Neuronal stem cell (in vitro differentiated cells): ENCODE results near the gene ZGRF1.
"Not testable (repeated sequence)": the region's sequence is repeated elsewhere in the genome, so short reads cannot be mapped to it uniquely, and the experiment has no call there.

Experiments
- DNase-seq: peaks from one replicate; pipeline ENCODE4 v3.0.0-alpha.2; 2013; ENCODE audit warnings: low spot score
- H2AFZ ChIP-seq: one replicate; pipeline ENCODE4 v1.6.1; 2013; ENCODE audit warnings: mild to moderate bottlenecking, low read length, inconsistent platforms
- H2AK5ac ChIP-seq: 2 replicates; pipeline ENCODE4 v1.6.1; 2013; ENCODE audit warnings: low read depth, mild to moderate bottlenecking, inconsistent platforms, low read length, moderate library complexity, mixed read lengths
- H2BK120ac ChIP-seq: 2 replicates; pipeline ENCODE4 v1.6.1; 2013; ENCODE audit warnings: low read depth, mild to moderate bottlenecking, inconsistent platforms, low read length, moderate library complexity, mixed read lengths
- H2BK12ac ChIP-seq: one replicate; pipeline ENCODE4 v1.6.1; 2013; ENCODE audit warnings: low read length, inconsistent platforms
- H2BK15ac ChIP-seq: 2 replicates; pipeline ENCODE4 v1.6.1; 2013; ENCODE audit warnings: mild to moderate bottlenecking, low read length, inconsistent platforms, mixed read lengths
- H2BK5ac ChIP-seq: one replicate; pipeline ENCODE4 v1.6.1; 2013; ENCODE audit warnings: inconsistent platforms, mild to moderate bottlenecking, low read length, moderate library complexity
- H3K14ac ChIP-seq: one replicate; pipeline ENCODE4 v1.6.1; 2013; ENCODE audit warnings: low read length, inconsistent platforms
- H3K18ac ChIP-seq: 2 replicates; pipeline ENCODE4 v1.6.1; 2013; ENCODE audit warnings: low read length, inconsistent platforms
- H3K23ac ChIP-seq: 2 replicates; pipeline ENCODE4 v1.6.1; 2013; ENCODE audit warnings: low read depth, mild to moderate bottlenecking, mixed read lengths, low read length, inconsistent platforms; ENCODE audit not compliant: poor library complexity
- H3K27ac ChIP-seq: replicated peaks from 3 replicates; pipeline ENCODE4 v1.5.1; 2013; ENCODE audit warnings: low read length, inconsistent platforms
- H3K27me3 ChIP-seq, 3 experiments: 2 replicates each; pipeline ENCODE4 v1.6.1; 2013; ENCODE audit warnings: low read length in 3 of 3, mild to moderate bottlenecking in 2 of 3, inconsistent platforms in 1 of 3, low read depth in 1 of 3, mixed read lengths in 1 of 3, moderate library complexity in 1 of 3; ENCODE audit not compliant: control insufficient read depth in 3 of 3, insufficient read depth in 3 of 3
- H3K36me3 ChIP-seq, 2 donors: replicated peaks in 1 of 2; 2 replicates each; pipeline ENCODE4 v1.6.1; 2013; ENCODE audit warnings: low read length in 2 of 2; ENCODE audit not compliant: control insufficient read depth in 2 of 2, insufficient read depth in 2 of 2
- H3K4ac ChIP-seq: 2 replicates; pipeline ENCODE4 v1.6.1; 2013; ENCODE audit warnings: inconsistent platforms, mild to moderate bottlenecking, low read length, moderate library complexity
- H3K4me1 ChIP-seq, 2 donors: 1 replicate in 1 of 2; 2 replicates in 1 of 2; pipeline ENCODE4 v1.6.1; 2013; ENCODE audit warnings: low read length in 2 of 2, low read depth in 1 of 2; ENCODE audit not compliant: control insufficient read depth in 2 of 2, insufficient read depth in 1 of 2
- H3K4me2 ChIP-seq: one replicate; pipeline ENCODE4 v1.6.1; 2013; ENCODE audit warnings: mild to moderate bottlenecking, low read length, inconsistent platforms; ENCODE audit not compliant: insufficient read depth, poor library complexity, severe bottlenecking
- H3K4me3 ChIP-seq, 2 donors: 2 replicates each; pipeline ENCODE4 v1.5.1; 2013; ENCODE audit warnings: low read length in 2 of 2, mild to moderate bottlenecking in 2 of 2, inconsistent platforms in 1 of 2, moderate library complexity in 1 of 2
- H3K79me1 ChIP-seq: one replicate; pipeline ENCODE4 v1.6.1; 2013; ENCODE audit warnings: low read depth, mild to moderate bottlenecking, inconsistent platforms, low read length, moderate library complexity
- H3K9ac ChIP-seq: one replicate; pipeline ENCODE4 v1.6.1; 2013; ENCODE audit warnings: mild to moderate bottlenecking, low read depth, low read length, inconsistent platforms; ENCODE audit not compliant: poor library complexity
- H3K9me3 ChIP-seq, 2 donors: replicated peaks in 1 of 2; 2 replicates each; pipeline versions ENCODE3 to v1.6.1; 2013; ENCODE audit warnings: low read length in 2 of 2, mild to moderate bottlenecking in 2 of 2, inconsistent platforms in 1 of 2, low read depth in 1 of 2, mixed read lengths in 1 of 2, moderate library complexity in 1 of 2; ENCODE audit not compliant: control insufficient read depth in 2 of 2, insufficient read depth in 1 of 2
- H4K8ac ChIP-seq: one replicate; pipeline ENCODE4 v1.6.1; 2013; ENCODE audit warnings: low read depth, mild to moderate bottlenecking, inconsistent platforms, low read length, moderate library complexity
- H4K91ac ChIP-seq: one replicate; pipeline ENCODE4 v1.6.1; 2013; ENCODE audit warnings: low read length, low read depth, mild to moderate bottlenecking, inconsistent platforms; ENCODE audit not compliant: poor library complexity
- WGBS, 2 donors: extraction: QIAGEN DNeasy Blood & Tissue Kit; methylation state at CpG; one replicate each; pipeline ENCODE4 v1.1.7; 2013; ENCODE audit warnings: missing lambda C conversion rate in 2 of 2, mixed read lengths in 1 of 2; ENCODE audit not compliant: insufficient read length in 2 of 2, insufficient replicate concordance in 1 of 2; ENCODE audit errors: extremely low coverage in 2 of 2; 5-methylcytosine and 5-hydroxymethylcytosine counted together

ZGRF1 gene

DNA sequence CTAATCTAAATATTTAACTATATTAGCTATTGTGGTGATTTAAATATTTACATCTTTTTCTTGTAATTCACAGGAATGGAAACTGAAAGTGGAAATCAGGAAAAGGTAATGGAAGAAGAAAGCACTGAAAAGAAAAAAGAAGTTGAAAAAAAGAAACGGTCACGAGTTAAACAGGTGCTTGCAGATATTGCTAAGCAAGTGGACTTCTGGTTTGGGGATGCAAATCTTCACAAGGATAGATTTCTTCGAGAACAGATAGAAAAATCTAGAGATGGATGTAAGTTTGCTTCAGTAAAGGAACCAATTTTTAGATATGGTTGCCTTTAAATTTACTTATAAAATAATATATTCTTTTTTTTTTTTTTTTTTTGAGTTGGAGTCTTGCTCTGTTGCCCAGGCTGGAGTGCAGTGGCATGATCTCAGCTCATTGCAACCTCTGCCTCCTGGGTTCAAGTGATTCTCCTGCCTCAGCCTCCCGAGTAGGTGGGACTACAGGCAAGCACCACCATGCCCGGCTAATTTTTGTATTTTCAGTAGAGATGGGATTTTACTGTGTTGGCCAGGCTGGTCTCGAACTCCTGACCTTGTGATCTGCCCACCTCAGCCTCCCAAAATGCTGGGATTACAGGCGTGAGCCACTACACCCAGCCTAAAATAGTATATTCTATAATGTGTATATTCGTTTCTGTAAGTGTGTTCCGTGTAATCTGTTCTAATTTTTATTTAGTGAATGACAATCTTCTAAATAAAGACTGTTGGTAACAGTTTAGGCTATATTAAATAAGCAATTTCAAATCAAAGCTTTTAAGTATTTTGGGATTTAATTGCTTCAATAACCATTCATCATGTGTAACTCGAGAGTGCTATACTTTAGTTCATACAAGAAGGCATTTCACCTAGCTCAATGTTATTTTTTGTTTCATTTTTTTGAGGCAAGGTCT lies 8.2 kb upstream of the ZGRF1 start:
- not testable (repeated sequence) for H4K8ac ChIP-seq, H3K4me3 ChIP-seq, H3K27me3 ChIP-seq, H3K18ac ChIP-seq, H3K14ac ChIP-seq, H2BK15ac ChIP-seq, H3K27ac ChIP-seq, H3K79me1 ChIP-seq, H2AK5ac ChIP-seq, H2BK12ac ChIP-seq, H2BK120ac ChIP-seq, H3K4ac ChIP-seq, H3K4me2 ChIP-seq, H2BK5ac ChIP-seq, H3K9ac ChIP-seq, DNase-seq, H3K9me3 ChIP-seq, H2AFZ ChIP-seq, H3K4me1 ChIP-seq, H4K91ac ChIP-seq
- H3K23ac ChIP-seq = peak overlapping the region; percentile 99
- no CpG with 5 or more reads among the region's 10 CpGs for WGBS, 2 donors
- H3K36me3 ChIP-seq = peaks cover 2 to 71% of the 10 kb centered on the region in 2 donors

GRCh38 chr4:112642526-112642925 lies 5.8 kb upstream of the ZGRF1 start:
- WGBS, 2 donors = no CpG with 5 or more reads among the region's 2 CpGs
- H3K4ac ChIP-seq = no peak overlapping the region
- H3K4me2 ChIP-seq = no peak overlapping the region
- H3K27ac ChIP-seq = no peak overlapping the region
- no peaks in the 10 kb centered on the region for H3K27me3 ChIP-seq
- H3K14ac ChIP-seq = no peak overlapping the region
- no peak overlapping the region for H3K4me3 ChIP-seq
- no peak overlapping the region for H4K91ac ChIP-seq
- no peak overlapping the region for H2AFZ ChIP-seq
- H3K23ac ChIP-seq = no peak overlapping the region
- no peak overlapping the region for H3K9ac ChIP-seq
- H2BK15ac ChIP-seq = no peak overlapping the region
- no peak overlapping the region for H4K8ac ChIP-seq
- H2BK12ac ChIP-seq = no peak overlapping the region
- no peak overlapping the region for H3K18ac ChIP-seq
- no peak overlapping the region for H2BK5ac ChIP-seq
- H3K4me1 ChIP-seq = peaks cover 0 to 3% of the 10 kb centered on the region in 2 donors
- no peak for DNase-seq
- no peak overlapping the region for H2BK120ac ChIP-seq
- no peaks in the 10 kb centered on the region for H3K79me1 ChIP-seq
- no peak overlapping the region for H2AK5ac ChIP-seq
- peaks cover 6 to 63% of the 10 kb centered on the region in 2 donors for H3K36me3 ChIP-seq
- no peaks in the 10 kb centered on the region for H3K9me3 ChIP-seq

DNA sequence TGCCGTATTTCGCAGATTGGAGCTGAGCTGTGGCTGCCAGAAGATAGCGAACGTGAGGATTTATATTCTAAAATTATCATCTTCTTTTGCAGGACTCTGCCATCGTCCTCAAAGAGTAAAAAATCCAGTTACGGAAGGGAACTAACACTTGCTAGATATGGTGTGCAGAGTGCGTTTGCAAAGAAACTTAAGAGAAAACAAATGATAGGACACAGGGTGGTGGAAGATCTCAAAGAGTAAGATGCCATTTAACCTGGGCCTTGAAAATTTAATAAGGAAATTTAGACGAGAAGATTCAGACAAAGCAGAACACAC lies 800 bp upstream of the ZGRF1 start:
- Histone ChIP-seq H3K23ac (no peak overlapping the region), H3K4me3 (peak overlapping the region; percentile 84 to 89)

GRCh38 chr4:112633477-112634235 lies 3.1 kb downstream of the ZGRF1 start:
- no peak overlapping the region for H3K4ac ChIP-seq
- no peak overlapping the region for H2BK120ac ChIP-seq
- H4K91ac ChIP-seq = no peak overlapping the region
- no peaks in the 10 kb centered on the region for H3K9me3 ChIP-seq
- no peak overlapping the region for H3K4me2 ChIP-seq
- no peaks in the 10 kb centered on the region for H3K79me1 ChIP-seq
- WGBS, 2 donors = no CpG with 5 or more reads among the region's 4 CpGs
- no peaks in the 10 kb centered on the region for H3K27me3 ChIP-seq
- H3K4me1 ChIP-seq = peaks cover 0 to 3% of the 10 kb centered on the region in 2 donors
- H2AFZ ChIP-seq = no peak overlapping the region
- H2AK5ac ChIP-seq = no peak overlapping the region
- H3K23ac ChIP-seq = no peak overlapping the region
- no peak overlapping the region for H4K8ac ChIP-seq
- H2BK5ac ChIP-seq = no peak overlapping the region
- H3K4me3 ChIP-seq = no peak overlapping the region
- no peak overlapping the region for H3K9ac ChIP-seq
- no peak overlapping the region for H3K14ac ChIP-seq
- peaks cover 5 to 47% of the 10 kb centered on the region in 2 donors for H3K36me3 ChIP-seq
- no peak overlapping the region for H2BK12ac ChIP-seq
- DNase-seq = no peak
- H3K18ac ChIP-seq = no peak overlapping the region
- no peak overlapping the region for H2BK15ac ChIP-seq
- H3K27ac ChIP-seq = no peak overlapping the region

More for the DNA sequence above, 800 bp upstream of the ZGRF1 start:
- no peaks in the 10 kb centered on the region for H3K9me3 ChIP-seq
- peaks cover 6 to 29% of the 10 kb centered on the region in 2 donors for H3K36me3 ChIP-seq
- H2BK15ac ChIP-seq = no peak overlapping the region
- no peak overlapping the region for H2BK120ac ChIP-seq
- H3K14ac ChIP-seq = no peak overlapping the region
- H3K9ac ChIP-seq = no peak overlapping the region
- DNase-seq = no peak
- H3K27ac ChIP-seq = peak overlapping the region; percentile 52
- no peak overlapping the region for H4K91ac ChIP-seq
- no peaks in the 10 kb centered on the region for H3K79me1 ChIP-seq
- H2AK5ac ChIP-seq = no peak overlapping the region
- H3K4ac ChIP-seq = no peak overlapping the region
- WGBS, 2 donors = no CpG with 5 or more reads among the region's 8 CpGs
- peak overlapping the region; percentile 90 for H2BK5ac ChIP-seq
- H3K4me1 ChIP-seq = peaks cover 0 to 3% of the 10 kb centered on the region in 2 donors
- H2BK12ac ChIP-seq = no peak overlapping the region
- H2AFZ ChIP-seq = peak overlapping the region; percentile 90
- no peak overlapping the region for H4K8ac ChIP-seq
- no peaks in the 10 kb centered on the region for H3K27me3 ChIP-seq
- peak overlapping the region; percentile 50 for H3K4me2 ChIP-seq
- no peak overlapping the region for H3K18ac ChIP-seq
